Tibial nerve (tissue), 4 donors: Measurements from ENCODE around the gene KRTAP12-2. TPM values are rescaled to one million over a fixed set of nuclear protein-coding genes. Genes with fewer than 3 reads are reported as not detected.

Experiments
- DNase-seq, 2 donors: peaks; one replicate each; pipeline ENCODE4 v3.0.0-alpha.2; 2019; ENCODE audit warnings: low spot score in 2 of 2
- H3K27ac ChIP-seq, 4 donors: fragments of 200-600 bp; sonication (generic) in 3 of 4; one replicate each; pipeline ENCODE4 v1.5.1; 2017 to 2019; ENCODE audit warnings: mild to moderate bottlenecking in 1 of 4
- H3K27me3 ChIP-seq, 2 donors: fragments of 200-600 bp; sonication (generic) in 1 of 2; one replicate each; pipeline versions ENCODE4 v1.5.1 to v1.6.0; 2017 to 2019
- H3K36me3 ChIP-seq, 3 donors: fragments of 200-600 bp; sonication (generic); one replicate each; pipeline ENCODE4 v1.5.1; 2018 to 2019
- H3K4me1 ChIP-seq, 4 donors: fragments of 200-600 bp; sonication (generic) in 3 of 4; one replicate each; pipeline ENCODE4 v1.5.1; 2017 to 2019
- H3K4me3 ChIP-seq, 4 donors: fragments of 200-600 bp; sonication (generic) in 3 of 4; one replicate each; pipeline ENCODE4 v1.5.1; 2017 to 2019; ENCODE audit warnings: mild to moderate bottlenecking in 1 of 4, moderate library complexity in 1 of 4
- H3K9me3 ChIP-seq, 4 donors: fragments of 200-600 bp; sonication (generic) in 3 of 4; one replicate each; pipeline ENCODE4 v1.5.1; 2017 to 2019
- CTCF ChIP-seq, 5 experiments: fragments of 200-600 bp in 3 of 5; fragments of 450-650 bp in 2 of 5; sonication (generic) in 3 of 5; IDR thresholded peaks; one replicate each; pipeline ENCODE4 v1.5.1; 2016 to 2019; ENCODE audit warnings: antibody characterized with exemption in 5 of 5, mild to moderate bottlenecking in 3 of 5, moderate library complexity in 2 of 5
- EP300 ChIP-seq, 2 donors: sonication (generic); formaldehyde crosslinking; IDR thresholded peaks; one replicate each; pipeline ENCODE4 v1.6.1; 2017; ENCODE audit warnings: antibody characterized with exemption in 2 of 2, mild to moderate bottlenecking in 1 of 2
- POLR2A ChIP-seq, 2 donors: fragments of 450-650 bp; IDR thresholded peaks; one replicate each; pipeline ENCODE4 v1.6.1; 2017; ENCODE audit warnings: antibody characterized with exemption in 2 of 2, mild to moderate bottlenecking in 2 of 2, moderate library complexity in 2 of 2
- WGBS, 2 donors: methylation state at CpG; one replicate each; pipeline ENCODE4 v1.1.5; 2018; 5-methylcytosine and 5-hydroxymethylcytosine counted together
- total RNA-seq, 4 donors: library from RNA; depleted of rRNA; stranded (reverse); fragments of >200 nt; gene quantifications; one replicate each; pipeline ENCODE4 v1.1.0, GENCODE V29; 2016

The KRTAP12-2 gene
- total RNA-seq, 4 donors from 2014 or later = not detected

GRCh38 chr21:44712203-44713028 lies 45.7 kb upstream of the KRTAP12-2 start:
- peak in 1 of 2 donors; percentile 5 for DNase-seq
- WGBS, 2 donors = 15 to 18% methylated on average over 22 of the region's 22 CpGs
- peaks cover 2 to 72% of the 10 kb centered on the region in 2 donors for H3K27me3 ChIP-seq
- H3K4me1 ChIP-seq = peaks cover 0 to 27% (median 0%) of the 10 kb centered on the region in 4 donors
- H3K4me3 ChIP-seq = no peak overlapping the region
- H3K36me3 ChIP-seq = no peaks in the 10 kb centered on the region
- TF ChIP-seq EP300 (IDR thresholded peaks at IDR 0.05) = no peak
- no peak for TF ChIP-seq CTCF (IDR thresholded peaks at IDR 0.05)
- TF ChIP-seq POLR2A (IDR thresholded peaks at IDR 0.05) = no peak
- H3K27ac ChIP-seq = no peak overlapping the region
- H3K9me3 ChIP-seq = no peaks in the 10 kb centered on the region

GRCh38 chr21:44711327-44712202 lies 44.8 kb upstream of the KRTAP12-2 start, which contains the start of gene TSPEAR:
Gene TSPEAR, minus strand, starts transcription at chr21:44711572. Its CDS starts 58 bp downstream, at chr21:44711514.
- H3K27ac ChIP-seq = no peak within 1 kb of the TSS

GRCh38 chr21:44710756-44711326 lies 44.1 kb upstream of the KRTAP12-2 start:
- Histone ChIP-seq H3K27ac (no peak overlapping the region), H3K9me3 (peaks cover 0 to 4% (median 0%) of the 10 kb centered on the region in 4 donors), H3K36me3 (no peaks in the 10 kb centered on the region), H3K4me1 (peaks cover 0 to 30% (median 0%) of the 10 kb centered on the region in 4 donors), H3K27me3 (peaks cover 2 to 88% of the 10 kb centered on the region in 2 donors), H3K4me3 (no peak overlapping the region)
- TF ChIP-seq POLR2A (IDR thresholded peaks at IDR 0.05) (no peak), CTCF (IDR thresholded peaks at IDR 0.05) (no peak), EP300 (IDR thresholded peaks at IDR 0.05) (no peak)
- 1 to 2% methylated on average over 16 to 18 of the region's 20 CpGs for WGBS, 2 donors
- DNase-seq = peak in 1 of 2 donors; percentile 7

More at GRCh38 chr21:44711327-44712202, 44.8 kb upstream of the KRTAP12-2 start, which contains the start of gene TSPEAR:
- WGBS, 2 donors = 1 to 3% methylated on average over 37 to 38 of the region's 41 CpGs
- Histone ChIP-seq H3K4me3 (no peak within 1 kb of the TSS), H3K27me3 (peaks cover 2 to 80% of the 10 kb centered on the region in 2 donors), H3K36me3 (no peaks in the 10 kb centered on the region), H3K4me1 (peaks cover 0 to 30% (median 0%) of the 10 kb centered on the region in 4 donors), H3K9me3 (no peaks in the 10 kb centered on the region)
- peak in 1 of 2 donors; percentile 5 for DNase-seq
- no peak for TF ChIP-seq CTCF (IDR thresholded peaks at IDR 0.05)
- TF ChIP-seq EP300 (IDR thresholded peaks at IDR 0.05) = no peak
- TF ChIP-seq POLR2A (IDR thresholded peaks at IDR 0.05) = no peak

GRCh38 chr21:44710294-44710665 lies 43.6 kb upstream of the KRTAP12-2 start:
- TF ChIP-seq CTCF (IDR thresholded peaks at IDR 0.05) (no peak), POLR2A (IDR thresholded peaks at IDR 0.05) (no peak), EP300 (IDR thresholded peaks at IDR 0.05) (no peak)
- Histone ChIP-seq H3K27ac (no peak overlapping the region), H3K9me3 (peaks cover 0 to 4% (median 0%) of the 10 kb centered on the region in 4 donors), H3K4me1 (peaks cover 0 to 30% (median 0%) of the 10 kb centered on the region in 4 donors), H3K27me3 (peaks cover 2 to 93% of the 10 kb centered on the region in 2 donors), H3K4me3 (no peak overlapping the region), H3K36me3 (no peaks in the 10 kb centered on the region)
- WGBS, 2 donors = 0 to 2% methylated on average over 6 to 10 of the region's 17 CpGs
- DNase-seq = peak in 1 of 2 donors; percentile 6
